Activated CD8-positive, alpha-beta memory T cell treated with anti-CD3 and anti-CD28 coated beads for 1 hour (primary cell): ENCODE results near the gene DHRS1.

Experiments
- DNase-seq, 2 donors: peaks; one replicate each; pipeline ENCODE4 v3.0.0-alpha.2; 2020; ENCODE audit warnings: low read depth in 1 of 2; ENCODE audit errors: extremely low read depth in 1 of 2

Gene DHRS1

GRCh38 chr14:24310646-24311604, 11.3 kb upstream of the DHRS1 start, which contains the start of gene LTB4R:
Gene LTB4R (plus strand): TSS chr14:24311502. CDS start chr14:24315652, 4,150 bp downstream.
- peak; percentile 32 to 46 for DNase-seq

GRCh38 chr14:24310265-24310645, 10.7 kb upstream of the DHRS1 start:
- DNase-seq = no peak

GRCh38 chr14:24309538-24310264, 10.1 kb upstream of the DHRS1 start, which contains the start of gene LTB4R2:
Gene LTB4R2 (plus strand): TSS chr14:24310140. CDS start chr14:24310665, 525 bp downstream.
- no peak for DNase-seq

GRCh38 chr14:24308342-24309124, 9.0 kb upstream of the DHRS1 start:
- DNase-seq = no peak

- DNase-seq = peak in 1 of 2 donors; percentile 39
These were observed 8.2 kb upstream of the DHRS1 start, which contains the start of gene CIDEB for GRCh38 chr14:24307575-24308341. Gene CIDEB (minus strand): TSS chr14:24307977. CDS start chr14:24307858, 119 bp downstream.

GRCh38 chr14:24307156-24307574, 7.6 kb upstream of the DHRS1 start:
- no peak for DNase-seq

GRCh38 chr14:24304019-24304387, 4.4 kb upstream of the DHRS1 start:
- no peak for DNase-seq

GRCh38 chr14:24300326-24300980, 873 bp upstream of the DHRS1 start:
- no peak for DNase-seq

GRCh38 chr14:24298892-24299254, 707 bp downstream of the DHRS1 start:
- no peak for DNase-seq

- DNase-seq = no peak
These were observed 2.2 kb downstream of the DHRS1 start for GRCh38 chr14:24297190-24297964.

- DNase-seq = peak; percentile 45 to 48
These were observed 3.0 kb downstream of the DHRS1 start for GRCh38 chr14:24296341-24297157.

- no peak for DNase-seq
These were observed 6.1 kb downstream of the DHRS1 start for GRCh38 chr14:24293525-24293924.

GRCh38 chr14:24292118-24292807, 7.3 kb downstream of the DHRS1 start:
- DNase-seq = no peak

GRCh38 chr14:24291446-24292117, 8.0 kb downstream of the DHRS1 start:
- DNase-seq = no peak

GRCh38 chr14:24290746-24291145, 8.8 kb downstream of the DHRS1 start:
- no peak for DNase-seq

- no peak for DNase-seq
These were observed 9.8 kb downstream of the DHRS1 start for GRCh38 chr14:24289649-24290280.
